ENCODE measurements around the gene ZFP1.

DNA sequence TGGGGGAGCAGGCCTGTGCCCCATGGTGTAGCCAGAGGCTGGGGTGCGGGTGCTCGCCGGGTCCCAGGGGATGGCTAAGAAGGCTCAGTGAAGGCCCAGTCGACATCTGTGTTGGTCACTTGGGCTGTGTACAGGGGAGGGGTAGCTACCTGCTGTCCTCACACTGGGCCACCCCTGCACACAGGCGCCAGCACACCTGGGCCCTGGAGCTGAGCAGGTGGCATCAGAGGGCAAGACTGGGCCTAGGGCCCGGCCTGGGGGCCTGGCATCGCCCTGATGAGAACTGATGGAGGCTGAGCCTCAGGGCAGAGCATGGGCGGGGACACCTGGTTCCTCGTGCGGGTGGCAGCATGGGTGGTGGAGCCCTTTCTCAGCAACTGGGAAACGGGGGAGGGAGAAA lies 59.5 kb downstream of the ZFP1 start:
- TF ChIP-seq CTCF (IDR thresholded peaks at IDR 0.05) (no peak), POLR2A (IDR thresholded peaks at IDR 0.05) (no peak)

Data from esophagus squamous epithelium (tissue), 4 donors.